Measurements from ENCODE around the gene AP1G2.

Gene AP1G2

GRCh38 chr14:23580948-23581281 lies 13.3 kb upstream of the AP1G2 start:
- no peak for DNase-seq
- no peak for TF ChIP-seq CTCF (IDR thresholded peaks at IDR 0.05)
- intact Hi-C loops (cut with DNase I; ENCODE audit: low total_unique reads) = no loop called here
- no peak overlapping the region for H3K4me3 ChIP-seq
- H3K27me3 ChIP-seq = peaks cover 8 to 60% of the 10 kb centered on the region in 2 donors
- no peaks in the 10 kb centered on the region for H3K9me3 ChIP-seq
- no peak overlapping the region for H3K27ac ChIP-seq
- peaks cover 0 to 24% (median 15%) of the 10 kb centered on the region in 4 donors for H3K4me1 ChIP-seq
- no peaks in the 10 kb centered on the region for H3K36me3 ChIP-seq

GRCh38 chr14:23580152-23580926 lies 12.7 kb upstream of the AP1G2 start:
- no peaks in the 10 kb centered on the region for H3K36me3 ChIP-seq
- TF ChIP-seq CTCF (IDR thresholded peaks at IDR 0.05) = no peak
- no peak for DNase-seq
- peaks cover 8 to 65% of the 10 kb centered on the region in 2 donors for H3K27me3 ChIP-seq
- H3K4me3 ChIP-seq = no peak overlapping the region
- H3K9me3 ChIP-seq = no peaks in the 10 kb centered on the region
- H3K4me1 ChIP-seq = peaks cover 0 to 24% (median 16%) of the 10 kb centered on the region in 4 donors
- H3K27ac ChIP-seq = no peak overlapping the region
- intact Hi-C loops (cut with DNase I; ENCODE audit: low total_unique reads) = no loop called here

- H3K27ac ChIP-seq = no peak overlapping the region
- H3K4me1 ChIP-seq = peaks cover 0 to 24% (median 16%) of the 10 kb centered on the region in 4 donors
- no peak overlapping the region for H3K4me3 ChIP-seq
- H3K9me3 ChIP-seq = no peaks in the 10 kb centered on the region
- no peak for TF ChIP-seq CTCF (IDR thresholded peaks at IDR 0.05)
- no peak for DNase-seq
- no peaks in the 10 kb centered on the region for H3K36me3 ChIP-seq
- intact Hi-C loops (cut with DNase I; ENCODE audit: low total_unique reads) = no loop called here
- H3K27me3 ChIP-seq = peaks cover 8 to 71% of the 10 kb centered on the region in 2 donors
Observed at GRCh38 chr14:23579739-23580138, 12.1 kb upstream of the AP1G2 start.

GRCh38 chr14:23579311-23579630 lies 11.7 kb upstream of the AP1G2 start:
- intact Hi-C loops (cut with DNase I; ENCODE audit: low total_unique reads) = no loop called here
- peaks cover 0 to 24% (median 16%) of the 10 kb centered on the region in 4 donors for H3K4me1 ChIP-seq
- H3K27ac ChIP-seq = no peak overlapping the region
- H3K36me3 ChIP-seq = no peaks in the 10 kb centered on the region
- no peak for TF ChIP-seq CTCF (IDR thresholded peaks at IDR 0.05)
- no peaks in the 10 kb centered on the region for H3K9me3 ChIP-seq
- H3K4me3 ChIP-seq = no peak overlapping the region
- peaks cover 8 to 76% of the 10 kb centered on the region in 2 donors for H3K27me3 ChIP-seq
- DNase-seq = no peak

- no peak for DNase-seq
- Histone ChIP-seq H3K4me3 (no peak within 1 kb of the TSS), H3K27me3 (peaks cover 8 to 79% of the 10 kb centered on the region in 2 donors), H3K9me3 (no peaks in the 10 kb centered on the region), H3K4me1 (peaks cover 0 to 24% (median 16%) of the 10 kb centered on the region in 4 donors), H3K36me3 (no peaks in the 10 kb centered on the region), H3K27ac (no peak within 1 kb of the TSS)
- intact Hi-C loops (cut with DNase I; ENCODE audit: low total_unique reads) = no loop called here
- no peak for TF ChIP-seq CTCF (IDR thresholded peaks at IDR 0.05)
Observed at GRCh38 chr14:23578560-23579310, 11.1 kb upstream of the AP1G2 start, which contains the start of gene JPH4. JPH4 (minus strand) TSS chr14:23578790; CDS start chr14:23577453, 1,337 bp downstream.

Measured in tibial artery (tissue), 4 donors.